H1 (cell line): ENCODE measurements around the gene STX17.

Experiments used
- CEBPB ChIP-seq: IDR thresholded peaks from 2 replicates; pipeline ENCODE4 v1.6.1; 2012; ENCODE audit warnings: low read depth, low read length
- EP300 ChIP-seq, 2 experiments: IDR thresholded peaks; 1 replicate in 1 of 2; 2 replicates in 1 of 2; pipeline ENCODE4 v1.6.1; 2011 to 2012; ENCODE audit warnings: low read depth in 2 of 2, low read length in 2 of 2, mild to moderate bottlenecking in 2 of 2, borderline replicate concordance in 1 of 2, inconsistent platforms in 1 of 2, moderate library complexity in 1 of 2
- EZH2 ChIP-seq: fragments of 200-600 bp; sonication (generic); IDR thresholded peaks from 2 replicates; pipeline ENCODE4 v1.7.1; 2012; ENCODE audit warnings: low read depth, mild to moderate bottlenecking, moderate library complexity, low read length, inconsistent platforms; ENCODE audit not compliant: severe bottlenecking
- GABPA ChIP-seq: IDR thresholded peaks from 2 replicates; pipeline ENCODE4 v1.6.1; 2011; ENCODE audit warnings: mild to moderate bottlenecking, low read length, moderate library complexity, borderline replicate concordance; ENCODE audit not compliant: insufficient read depth
- JUN ChIP-seq: IDR thresholded peaks from 2 replicates; pipeline ENCODE4 v1.6.1; 2011; ENCODE audit warnings: low read depth, mild to moderate bottlenecking, improper control_type of control experiment, low read length
- POLR2A ChIP-seq, 2 experiments: IDR thresholded peaks; 1 replicate in 1 of 2; 2 replicates in 1 of 2; pipeline ENCODE4 v1.6.1; 2011; ENCODE audit warnings: low read depth in 2 of 2, low read length in 2 of 2, mild to moderate bottlenecking in 2 of 2; ENCODE audit errors: control extremely low read depth in 1 of 2
- RNF2 ChIP-seq: fragments of 200-900, 300-1000 bp; sonication (generic); IDR thresholded peaks from 2 replicates; pipeline ENCODE4 v1.7.1; 2016; ENCODE audit warnings: borderline replicate concordance, low read depth, mild to moderate bottlenecking, antibody characterized with exemption, low read length; ENCODE audit not compliant: poor library complexity, severe bottlenecking; ENCODE audit errors: missing control alignments
- TAF1 ChIP-seq: IDR thresholded peaks from 2 replicates; pipeline ENCODE4 v1.6.1; 2011; ENCODE audit warnings: mild to moderate bottlenecking, low read depth, low read length
- TCF12 ChIP-seq: IDR thresholded peaks from 2 replicates; pipeline ENCODE4 v1.6.1; 2011; ENCODE audit warnings: low read depth, mild to moderate bottlenecking, low read length
- TEAD4 ChIP-seq: IDR thresholded peaks from 2 replicates; pipeline ENCODE4 v1.6.1; 2012; ENCODE audit warnings: low read depth, low read length, inconsistent platforms, mixed read lengths
- YY1 ChIP-seq: IDR thresholded peaks from 2 replicates; pipeline ENCODE4 v1.6.1; 2011; ENCODE audit warnings: low read depth, mild to moderate bottlenecking, low read length
- TF ChIP-seq, protein P1 (sequence below): IDR thresholded peaks from 2 replicates; pipeline ENCODE4 v1.6.1; 2011; ENCODE audit warnings: low read depth, mild to moderate bottlenecking, low read length; ENCODE audit not compliant: insufficient read depth
- TF ChIP-seq, protein P2 (sequence below), 3 experiments: IDR thresholded peaks; 1 replicate in 2 of 3; 2 replicates in 1 of 3; pipeline versions ENCODE4 v1.5.1 to v1.6.1; 2011; ENCODE audit warnings: low read length in 3 of 3, mild to moderate bottlenecking in 3 of 3, inconsistent platforms in 2 of 3, low read depth in 1 of 3, moderate library complexity in 1 of 3; ENCODE audit not compliant: insufficient read depth in 1 of 3; ENCODE audit errors: control extremely low read depth in 1 of 3
- TF ChIP-seq, protein P3 (sequence below): IDR thresholded peaks from 2 replicates; pipeline ENCODE4 v1.6.1; 2012; ENCODE audit warnings: low read length, inconsistent platforms

DNA sequence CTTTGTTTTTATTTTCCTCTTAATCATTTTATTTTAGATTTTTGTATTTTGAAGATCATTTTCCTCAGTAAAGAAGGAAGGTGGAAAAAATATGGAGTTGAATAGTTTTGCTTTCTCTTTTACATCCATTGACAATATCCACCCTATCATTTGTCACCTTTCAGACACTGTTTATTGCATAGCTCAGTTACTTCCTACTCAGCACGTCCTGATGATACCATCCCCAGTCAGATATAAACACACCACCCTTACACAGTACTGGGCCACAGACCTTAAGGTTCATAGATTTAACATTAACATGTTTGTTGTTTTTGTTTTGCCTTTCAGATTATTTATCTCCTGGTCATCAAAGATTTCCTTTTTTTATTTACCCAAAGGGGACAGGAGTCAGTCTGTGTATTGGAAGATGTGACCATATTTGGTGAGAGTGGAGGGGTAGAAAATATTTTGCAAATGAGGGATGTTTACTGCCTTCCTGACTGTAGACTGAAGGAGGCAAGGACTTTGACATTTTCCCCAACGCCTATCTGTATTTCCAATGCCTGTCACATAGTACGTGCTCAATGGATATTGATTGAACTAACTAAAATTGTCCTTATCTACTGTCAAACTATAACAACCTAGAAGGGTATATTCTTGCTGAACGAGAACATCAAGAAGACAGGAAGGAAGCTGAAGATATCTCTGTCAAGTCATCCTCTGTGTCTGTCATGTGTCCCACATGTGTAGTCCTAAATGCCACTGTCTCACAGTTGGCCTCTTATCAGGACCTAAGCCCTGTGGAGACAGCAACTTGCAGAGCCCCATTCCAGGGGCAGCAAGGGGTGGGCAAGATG, 15.6 kb downstream of the STX17 start:
- no peak for TF ChIP-seq RNF2
- no peak for TF ChIP-seq CEBPB
- no peak for TF ChIP-seq GABPA
- TF ChIP-seq, protein P1, sequence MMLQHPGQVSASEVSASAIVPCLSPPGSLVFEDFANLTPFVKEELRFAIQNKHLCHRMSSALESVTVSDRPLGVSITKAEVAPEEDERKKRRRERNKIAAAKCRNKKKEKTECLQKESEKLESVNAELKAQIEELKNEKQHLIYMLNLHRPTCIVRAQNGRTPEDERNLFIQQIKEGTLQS: no peak
- TF ChIP-seq POLR2A (IDR thresholded peaks at IDR 0.05; ENCODE audit: control extremely low read depth in 1 of 2, low read depth in 2 of 2, low read length in 2 of 2): no peak
- TF ChIP-seq, protein P2, sequence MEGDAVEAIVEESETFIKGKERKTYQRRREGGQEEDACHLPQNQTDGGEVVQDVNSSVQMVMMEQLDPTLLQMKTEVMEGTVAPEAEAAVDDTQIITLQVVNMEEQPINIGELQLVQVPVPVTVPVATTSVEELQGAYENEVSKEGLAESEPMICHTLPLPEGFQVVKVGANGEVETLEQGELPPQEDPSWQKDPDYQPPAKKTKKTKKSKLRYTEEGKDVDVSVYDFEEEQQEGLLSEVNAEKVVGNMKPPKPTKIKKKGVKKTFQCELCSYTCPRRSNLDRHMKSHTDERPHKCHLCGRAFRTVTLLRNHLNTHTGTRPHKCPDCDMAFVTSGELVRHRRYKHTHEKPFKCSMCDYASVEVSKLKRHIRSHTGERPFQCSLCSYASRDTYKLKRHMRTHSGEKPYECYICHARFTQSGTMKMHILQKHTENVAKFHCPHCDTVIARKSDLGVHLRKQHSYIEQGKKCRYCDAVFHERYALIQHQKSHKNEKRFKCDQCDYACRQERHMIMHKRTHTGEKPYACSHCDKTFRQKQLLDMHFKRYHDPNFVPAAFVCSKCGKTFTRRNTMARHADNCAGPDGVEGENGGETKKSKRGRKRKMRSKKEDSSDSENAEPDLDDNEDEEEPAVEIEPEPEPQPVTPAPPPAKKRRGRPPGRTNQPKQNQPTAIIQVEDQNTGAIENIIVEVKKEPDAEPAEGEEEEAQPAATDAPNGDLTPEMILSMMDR (IDR thresholded peaks at IDR 0.05; ENCODE audit: control extremely low read depth in 1 of 3, insufficient read depth in 1 of 3, low read depth in 1 of 3, low read length in 3 of 3): no peak
- TF ChIP-seq EZH2: no peak
- no peak for TF ChIP-seq TAF1
- no peak for TF ChIP-seq YY1
- no peak for TF ChIP-seq EP300 (IDR thresholded peaks at IDR 0.05; ENCODE audit: borderline replicate concordance in 1 of 2, low read depth in 2 of 2, low read length in 2 of 2)
- no peak for TF ChIP-seq TEAD4
- TF ChIP-seq, protein P3, sequence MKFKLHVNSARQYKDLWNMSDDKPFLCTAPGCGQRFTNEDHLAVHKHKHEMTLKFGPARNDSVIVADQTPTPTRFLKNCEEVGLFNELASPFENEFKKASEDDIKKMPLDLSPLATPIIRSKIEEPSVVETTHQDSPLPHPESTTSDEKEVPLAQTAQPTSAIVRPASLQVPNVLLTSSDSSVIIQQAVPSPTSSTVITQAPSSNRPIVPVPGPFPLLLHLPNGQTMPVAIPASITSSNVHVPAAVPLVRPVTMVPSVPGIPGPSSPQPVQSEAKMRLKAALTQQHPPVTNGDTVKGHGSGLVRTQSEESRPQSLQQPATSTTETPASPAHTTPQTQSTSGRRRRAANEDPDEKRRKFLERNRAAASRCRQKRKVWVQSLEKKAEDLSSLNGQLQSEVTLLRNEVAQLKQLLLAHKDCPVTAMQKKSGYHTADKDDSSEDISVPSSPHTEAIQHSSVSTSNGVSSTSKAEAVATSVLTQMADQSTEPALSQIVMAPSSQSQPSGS: no peak
- TF ChIP-seq TCF12: no peak
- TF ChIP-seq JUN: no peak
